A549 (cell line): ENCODE measurements around the gene ZNF747. TPM values are rescaled to one million over a fixed set of nuclear protein-coding genes. Genes with fewer than 3 reads are reported as not detected.

Experiments
- ATAC-seq, 2 experiments: fragments of 200-7000 bp in 1 of 2; fragments of >200 bp in 1 of 2; cut with Nextera tagmentation in 1 of 2; cut with Tn5 transposase in 1 of 2; 3 replicates each; pipeline versions ENCODE4 v1.8.0 to v1.9.1; 2018 to 2020; ENCODE audit warnings: mild to moderate bottlenecking in 1 of 2, moderate library complexity in 1 of 2
- CTCF ChIA-PET: fragments of 300-600 bp; sonication (Branson Sonifier 250); formaldehyde crosslinking; extraction: SDS; loops from one replicate; lab custom pipeline; 2021; ENCODE audit warnings: antibody characterized with exemption, inconsistent platforms; lab: Yijun Ruan, JAX
- POLR2A ChIA-PET: fragments of 350-600 bp; formaldehyde crosslinking; extraction: SDS; loops from one replicate; lab custom pipeline; 2021; ENCODE audit warnings: antibody characterized with exemption, inconsistent platforms; lab: Yijun Ruan, JAX
- DNase-seq, 2 experiments: peaks; one replicate each; pipeline versions ENCODE4 v3.0.0 to v3.0.0-alpha.2; 2011 to 2016; ENCODE audit warnings: low read depth in 1 of 2, low spot score in 1 of 2
- FAIRE-seq: peaks from 2 replicates; lab custom pipeline; 2011; peaks lifted over from hg19 to GRCh38; lab: Jason Lieb, UNC
- H3K27ac ChIP-seq, 2 experiments: fragments of >200 bp; sonication (Bioruptor Twin); formaldehyde crosslinking; 3 replicates each; pipeline ENCODE4 v1.5.1; 2016 to 2017
- H3K4me1 ChIP-seq: fragments of >200 bp; sonication (Bioruptor Twin); formaldehyde crosslinking; 3 replicates; pipeline ENCODE4 v1.6.1; 2016
- H3K4me2 ChIP-seq: fragments of >200 bp; sonication (Bioruptor Twin); formaldehyde crosslinking; 3 replicates; pipeline ENCODE4 v1.6.1; 2016
- H3K4me3 ChIP-seq: fragments of >200 bp; sonication (Bioruptor Twin); formaldehyde crosslinking; 3 replicates; pipeline ENCODE4 v1.5.1; 2016
- H3K9me3 ChIP-seq: fragments of >200 bp; sonication (Bioruptor Twin); formaldehyde crosslinking; 3 replicates; pipeline ENCODE4 v1.6.1; 2016
- BCL3 ChIP-seq: fragments of >200 bp; sonication (Bioruptor Twin); formaldehyde crosslinking; IDR thresholded peaks from 3 replicates; pipeline ENCODE4 v1.6.1; 2016
- CBX8 ChIP-seq: fragments of 200-600 bp; sonication (generic); IDR thresholded peaks from 2 replicates; pipeline ENCODE4 v1.6.1; 2016
- CTCF ChIP-seq: fragments of >200 bp; sonication (Bioruptor Twin); formaldehyde crosslinking; IDR thresholded peaks from 3 replicates; pipeline ENCODE4 v1.5.1; 2016
- EHMT2 ChIP-seq: fragments of 200-600 bp; sonication (generic); IDR thresholded peaks from 2 replicates; pipeline ENCODE4 v1.6.1; 2016; ENCODE audit warnings: antibody characterized with exemption, low read depth, mild to moderate bottlenecking, moderate library complexity
- ELK1 ChIP-seq: fragments of 150-350 bp; IDR thresholded peaks from 2 replicates; pipeline ENCODE4 v1.6.1; 2014; ENCODE audit warnings: low read depth, mild to moderate bottlenecking, low read length
- ESRRA ChIP-seq: fragments of 150-350 bp; IDR thresholded peaks from 2 replicates; pipeline ENCODE4 v1.6.1; 2014; ENCODE audit warnings: mild to moderate bottlenecking, low read length, borderline replicate concordance
- FOSB ChIP-seq: fragments of 250-450 bp; sonication (Bioruptor Pico); IDR thresholded peaks from 2 replicates; pipeline ENCODE4 v1.5.0; 2020; ENCODE audit warnings: mild to moderate bottlenecking, moderate library complexity
- HMGXB4 ChIP-seq: fragments of 250-450 bp; sonication (Bioruptor Pico); IDR thresholded peaks from 2 replicates; pipeline ENCODE4 v1.5.0; 2021; ENCODE audit warnings: mild to moderate bottlenecking, moderate library complexity, borderline replicate concordance
- HOXB13 ChIP-seq: fragments of 250-450 bp; sonication (Bioruptor Pico); IDR thresholded peaks from 2 replicates; pipeline ENCODE4 v1.5.0; 2020; ENCODE audit warnings: low read depth, mild to moderate bottlenecking, moderate library complexity
- JUN ChIP-seq, 2 experiments: fragments of >200 bp; sonication (Bioruptor Twin); formaldehyde crosslinking; IDR thresholded peaks; 2 replicates in 1 of 2; 3 replicates in 1 of 2; pipeline ENCODE4 v1.6.1; 2016 to 2017
- JUNB ChIP-seq: fragments of >200 bp; sonication (Bioruptor Twin); formaldehyde crosslinking; IDR thresholded peaks from 2 replicates; pipeline ENCODE4 v1.6.1; 2016
- PBX3 ChIP-seq: IDR thresholded peaks from 2 replicates; pipeline ENCODE4 v1.6.1; 2012
- RARB ChIP-seq: fragments of 250-450 bp; sonication (Bioruptor Pico); IDR thresholded peaks from 2 replicates; pipeline ENCODE4 v1.8.0; 2021; ENCODE audit warnings: mild to moderate bottlenecking, moderate library complexity
- RCOR1 ChIP-seq: fragments of 150-350 bp; IDR thresholded peaks from 2 replicates; pipeline ENCODE4 v1.6.1; 2014; ENCODE audit warnings: antibody characterized with exemption, low read length, low read depth
- REST ChIP-seq: fragments of 200-600 bp; sonication (generic); IDR thresholded peaks from 2 replicates; pipeline ENCODE4 v1.6.1; 2016; ENCODE audit warnings: antibody characterized with exemption, mild to moderate bottlenecking, moderate library complexity
- RNF2 ChIP-seq: fragments of 200-600 bp; sonication (generic); IDR thresholded peaks from 2 replicates; pipeline ENCODE4 v1.6.1; 2016; ENCODE audit warnings: low read depth, mild to moderate bottlenecking, antibody characterized with exemption, moderate library complexity, borderline replicate concordance
- SREBF2 ChIP-seq: fragments of 450-650 bp; IDR thresholded peaks from 2 replicates; pipeline ENCODE4 v1.6.1; 2014; ENCODE audit warnings: mild to moderate bottlenecking, moderate library complexity
- TP53 ChIP-seq: fragments of 250-450 bp; sonication (Bioruptor Pico); IDR thresholded peaks from 2 replicates; pipeline ENCODE4 v1.5.0; 2021; ENCODE audit warnings: mild to moderate bottlenecking, moderate library complexity
- USF2 ChIP-seq: fragments of 450-650 bp; IDR thresholded peaks from 2 replicates; pipeline ENCODE4 v1.6.1; 2014; ENCODE audit warnings: antibody characterized with exemption
- WGBS: methylation state at CpG from one replicate; pipeline ENCODE4 v1.1.6; 2017; ENCODE audit errors: missing lambda C conversion rate; 5-methylcytosine and 5-hydroxymethylcytosine counted together
- polyA plus RNA-seq, 4 experiments: library from polyadenylated mRNA; depleted of rRNA in 3 of 4; stranded (reverse); fragments of >200 nt; fragmentation: RNase III in 1 of 4; extraction: RNeasy Plus Mini Kit Qiagen cat#74134 plus additional on column Dnase treatment in 1 of 4; gene quantifications; 2 replicates in 3 of 4; 3 replicates in 1 of 4; pipeline ENCODE4 v1.2.3, GENCODE V29; 2011 to 2017

The ZNF747 gene
- polyA plus RNA-seq, 2 of the 4 experiments (the other 2 are of a cell fraction) = 4.8 to 5.0 TPM

GRCh38 chr16:30510376-30510938 lies 24.2 kb downstream of the ZNF747 start:
- ATAC-seq (no peak), DNase-seq (no peak), FAIRE-seq (no peak)
- Histone ChIP-seq H3K4me1 (no peaks in the 10 kb centered on the region), H3K4me2 (no peak overlapping the region), H3K9me3 (no peaks in the 10 kb centered on the region), H3K4me3 (no peak overlapping the region), H3K27ac (no peak overlapping the region)
- ChIA-PET POLR2A (interaction anchor here (0.8 kb wide), 1 partner anchor 25 kb away, joined by 3 read pairs; no protein-coding TSS in a partner anchor), CTCF (interaction anchor here (0.8 to 2.8 kb wide), 4 partner anchors 27 to 118 kb away, joined by 3 to 14 read pairs (median 3); partner anchors contain the start of gene DCTPP1)
- WGBS = 62% methylated on average over 4 of the region's 4 CpGs
- no peak for TF ChIP-seq JUNB
- no peak for TF ChIP-seq JUN (IDR thresholded peaks at IDR 0.05)
- TF ChIP-seq, all 56 proteins: peak for 0

GRCh38 chr16:30509081-30509765 lies 25.4 kb downstream of the ZNF747 start:
- DNase-seq (no peak), FAIRE-seq (no peak), ATAC-seq (no peak)
- no peak overlapping the region for H3K27ac ChIP-seq
- WGBS = 74% methylated on average over 4 of the region's 4 CpGs
- POLR2A ChIA-PET = no interaction called here
- H3K4me3 ChIP-seq = no peak overlapping the region
- CTCF ChIA-PET = interaction anchor here (1.2 to 2.8 kb wide), 3 partner anchors 11 to 59 kb away, joined by 3 to 14 read pairs (median 4); no protein-coding TSS in a partner anchor
- no peaks in the 10 kb centered on the region for H3K9me3 ChIP-seq
- TF ChIP-seq HOXB13 (CRISPR knock-in tag) (no peak), HMGXB4 (CRISPR knock-in tag) (no peak), RCOR1 (no peak), BCL3 (no peak), RNF2 (no peak), RARB (no peak), REST (no peak), PBX3 (no peak), SREBF2 (no peak), EHMT2 (no peak), ELK1 (no peak), USF2 (no peak), TP53 (no peak), ESRRA (no peak), FOSB (CRISPR knock-in tag) (no peak), CTCF (no peak), CBX8 (no peak)
- no peaks in the 10 kb centered on the region for H3K4me1 ChIP-seq
- no peak overlapping the region for H3K4me2 ChIP-seq
